MM.1S (cell line): ENCODE data around the gene MGAT4B.

Experiments
- DNase-seq: peaks from one replicate; pipeline ENCODE4 v3.0.0-alpha.2; 2015
- H2AFZ ChIP-seq: fragments of 300-600 bp; sonication (generic); 2 replicates; pipeline ENCODE4 v1.6.0; 2016; ENCODE audit warnings: antibody characterized with exemption, low read length
- H3F3A ChIP-seq: fragments of 300-600 bp; sonication (generic); 2 replicates; pipeline ENCODE4 v1.6.1; 2016; ENCODE audit warnings: mild to moderate bottlenecking, antibody characterized with exemption, low read length, moderate library complexity, mixed read lengths; ENCODE audit not compliant: insufficient read depth
- H3K27ac ChIP-seq: fragments of 300-600 bp; sonication (generic); 2 replicates; pipeline ENCODE4 v1.5.1; 2016; ENCODE audit warnings: mild to moderate bottlenecking, low read length
- H3K27me3 ChIP-seq: fragments of 300-600 bp; sonication (generic); replicated peaks from 2 replicates; pipeline ENCODE4 v1.6.0; 2016; ENCODE audit warnings: low read length; ENCODE audit not compliant: insufficient read depth
- H3K36me3 ChIP-seq: fragments of 300-600 bp; sonication (generic); replicated peaks from 2 replicates; pipeline ENCODE4 v1.6.1; 2016; ENCODE audit warnings: mild to moderate bottlenecking, low read length, mixed read lengths; ENCODE audit not compliant: insufficient read depth
- H3K4me1 ChIP-seq: fragments of 300-600 bp; sonication (generic); 2 replicates; pipeline ENCODE4 v1.6.1; 2016; ENCODE audit warnings: low read length, mixed read lengths
- H3K4me2 ChIP-seq: fragments of 300-600 bp; sonication (generic); 2 replicates; pipeline ENCODE4 v1.6.0; 2016; ENCODE audit warnings: low read depth, low read length
- H3K4me3 ChIP-seq: fragments of 300-600 bp; sonication (generic); 2 replicates; pipeline ENCODE4 v1.5.1; 2016; ENCODE audit warnings: low read length, mixed read lengths
- H3K79me2 ChIP-seq: fragments of 300-600 bp; sonication (generic); 2 replicates; pipeline ENCODE4 v1.6.1; 2016; ENCODE audit warnings: mixed run types, low read length, mixed read lengths
- H3K9ac ChIP-seq: fragments of 300-600 bp; sonication (generic); 2 replicates; pipeline ENCODE4 v1.6.1; 2016; ENCODE audit warnings: low read length, mixed read lengths
- H3K9me2 ChIP-seq: fragments of 300-600 bp; sonication (generic); replicated peaks from 2 replicates; pipeline ENCODE4 v1.6.1; 2016; ENCODE audit warnings: mild to moderate bottlenecking, low read length, mixed read lengths; ENCODE audit not compliant: insufficient read depth
- H3K9me3 ChIP-seq: fragments of 300-600 bp; sonication (generic); replicated peaks from 2 replicates; pipeline ENCODE4 v1.6.1; 2016; ENCODE audit warnings: mild to moderate bottlenecking, low read length, mixed read lengths; ENCODE audit not compliant: insufficient read depth
- H4K20me1 ChIP-seq: fragments of 300-600 bp; sonication (generic); 2 replicates; pipeline ENCODE4 v1.6.1; 2016; ENCODE audit warnings: mild to moderate bottlenecking, low read length, moderate library complexity, mixed read lengths; ENCODE audit not compliant: insufficient read depth
- CTCF ChIP-seq: fragments of 300-600 bp; sonication (generic); IDR thresholded peaks from 2 replicates; pipeline ENCODE4 v1.5.1; 2016; ENCODE audit warnings: antibody characterized with exemption, low read length, mixed read lengths
- EZH2 ChIP-seq: fragments of 300-600 bp; sonication (generic); optimal IDR thresholded peaks from 2 replicates; pipeline ENCODE3; 2017; ENCODE audit warnings: low read depth, mild to moderate bottlenecking, antibody characterized with exemption, low read length, mixed read lengths
- EZH2phosphoT487 ChIP-seq: fragments of 300-600 bp; sonication (generic); IDR thresholded peaks from 2 replicates; pipeline ENCODE4 v1.6.1; 2018; ENCODE audit warnings: antibody characterized with exemption, low read length

MGAT4B gene

GRCh38 chr5:179816401-179816795, 9.7 kb upstream of the MGAT4B start:
- peaks cover 22% of the 10 kb centered on the region for H3K79me2 ChIP-seq
- H3K27me3 ChIP-seq, result no peaks in the 10 kb centered on the region
- H3K4me3 ChIP-seq, result no peak overlapping the region
- H3K9me3 ChIP-seq, result no peaks in the 10 kb centered on the region
- no peak for DNase-seq
- H3F3A ChIP-seq, result peaks cover 17% of the 10 kb centered on the region; the same call in 1 of the 2 replicates
- H4K20me1 ChIP-seq, result no peaks in the 10 kb centered on the region
- H2AFZ ChIP-seq, result no peak overlapping the region
- H3K9ac ChIP-seq, result no peak overlapping the region
- peaks cover 20% of the 10 kb centered on the region for H3K4me1 ChIP-seq
- H3K36me3 ChIP-seq, result no peaks in the 10 kb centered on the region
- H3K9me2 ChIP-seq, result no peaks in the 10 kb centered on the region
- no peak overlapping the region for H3K4me2 ChIP-seq
- no peak overlapping the region for H3K27ac ChIP-seq
- TF ChIP-seq EZH2 (no peak), CTCF (no peak), EZH2phosphoT487 (no peak)

- Histone ChIP-seq H3F3A (peaks cover 11% of the 10 kb centered on the region; the same call in 1 of the 2 replicates), H3K27me3 (no peaks in the 10 kb centered on the region), H3K9me2 (no peaks in the 10 kb centered on the region), H3K27ac (no peak overlapping the region), H3K9ac (no peak overlapping the region), H3K4me3 (no peak overlapping the region), H3K4me1 (peaks cover 20% of the 10 kb centered on the region), H4K20me1 (no peaks in the 10 kb centered on the region), H3K79me2 (peaks cover 15% of the 10 kb centered on the region), H3K36me3 (no peaks in the 10 kb centered on the region), H2AFZ (no peak overlapping the region), H3K4me2 (no peak overlapping the region), H3K9me3 (no peaks in the 10 kb centered on the region)
- DNase-seq, result no peak
- TF ChIP-seq EZH2phosphoT487 (no peak), EZH2 (no peak), CTCF (no peak)
Observed at GRCh38 chr5:179815491-179816249, 9.0 kb upstream of the MGAT4B start.

GRCh38 chr5:179814090-179814489, 7.4 kb upstream of the MGAT4B start:
- Histone ChIP-seq H3K27ac (no peak overlapping the region), H3K4me2 (no peak overlapping the region), H3K27me3 (no peaks in the 10 kb centered on the region), H3K4me3 (no peak overlapping the region), H3K9ac (no peak overlapping the region), H3F3A (no peaks in the 10 kb centered on the region), H2AFZ (no peak overlapping the region), H3K79me2 (peaks cover 6% of the 10 kb centered on the region; the same call in 1 of the 2 replicates), H3K4me1 (peaks cover 6% of the 10 kb centered on the region), H3K36me3 (no peaks in the 10 kb centered on the region), H3K9me2 (no peaks in the 10 kb centered on the region), H4K20me1 (no peaks in the 10 kb centered on the region), H3K9me3 (no peaks in the 10 kb centered on the region)
- TF ChIP-seq EZH2 (no peak), EZH2phosphoT487 (no peak), CTCF (no peak)
- DNase-seq, result no peak
